Neural crest cell (in vitro differentiated cells): ENCODE results near the gene UPB1. TPM values are rescaled to one million over a fixed set of nuclear protein-coding genes. Genes with fewer than 3 reads are reported as not detected.

Experiments used
- DNase-seq: peaks from one replicate; pipeline ENCODE4 v3.0.0; 2021; ENCODE audit warnings: low read depth, mixed read lengths, low spot score
- H3K27ac Mint-ChIP-seq: one replicate; pipeline ENCODE4 v1.8.0; 2021; ENCODE audit warnings: mild to moderate bottlenecking, mixed read lengths; ENCODE audit not compliant: unreplicated experiment
- H3K27me3 Mint-ChIP-seq: 2 replicates; pipeline ENCODE4 v1.8.0; 2021; ENCODE audit warnings: low read depth, mild to moderate bottlenecking, mixed read lengths
- H3K36me3 Mint-ChIP-seq: 2 replicates; pipeline ENCODE4 v1.8.0; 2021; ENCODE audit warnings: low read depth, mild to moderate bottlenecking, mixed read lengths
- H3K4me1 Mint-ChIP-seq: 2 replicates; pipeline ENCODE4 v1.8.0; 2021; ENCODE audit warnings: mixed read lengths
- H3K4me3 Mint-ChIP-seq: one replicate; pipeline ENCODE4 v1.8.0; 2021; ENCODE audit warnings: mild to moderate bottlenecking, mixed read lengths
- H3K9me3 Mint-ChIP-seq: 2 replicates; pipeline ENCODE4 v1.8.0; 2021; ENCODE audit warnings: mixed read lengths
- CTCF ChIP-seq: fragments of 200-600 bp; sonication (generic); conservative IDR thresholded peaks from 2 replicates; pipeline ENCODE4 v1.5.0; 2021; ENCODE audit warnings: antibody characterized with exemption, mild to moderate bottlenecking
- total RNA-seq: library from RNA; stranded (reverse); gene quantifications from 2 replicates; pipeline ENCODE4 v1.2.1, GENCODE V29; 2021

UPB1 gene
- total RNA-seq, 1 donor from 2014 or later = not detected

- DNase-seq = no peak
- Mint-ChIP-seq H3K9me3 (no peaks in the 10 kb centered on the region), H3K27me3 (peaks cover 5% of the 10 kb centered on the region), H3K4me1 (peaks cover 5% of the 10 kb centered on the region), H3K36me3 (no peaks in the 10 kb centered on the region), H3K4me3 (no peak overlapping the region), H3K27ac (no peak overlapping the region)
- no peak for TF ChIP-seq CTCF
These were observed 21.2 kb downstream of the UPB1 start for GRCh38 chr22:24516301-24516737.

GRCh38 chr22:24517446-24517845, 22.3 kb downstream of the UPB1 start:
- no peaks in the 10 kb centered on the region for H3K4me1 Mint-ChIP-seq
- no peak overlapping the region for H3K4me3 Mint-ChIP-seq
- H3K27me3 Mint-ChIP-seq = peaks cover 5% of the 10 kb centered on the region
- TF ChIP-seq CTCF = no peak
- no peaks in the 10 kb centered on the region for H3K9me3 Mint-ChIP-seq
- H3K36me3 Mint-ChIP-seq = no peaks in the 10 kb centered on the region
- no peak for DNase-seq
- no peak overlapping the region for H3K27ac Mint-ChIP-seq

GRCh38 chr22:24518228-24518627, 23.1 kb downstream of the UPB1 start:
- no peak for TF ChIP-seq CTCF
- DNase-seq = no peak
- Mint-ChIP-seq H3K4me1 (no peaks in the 10 kb centered on the region), H3K36me3 (no peaks in the 10 kb centered on the region), H3K27ac (no peak overlapping the region), H3K9me3 (no peaks in the 10 kb centered on the region), H3K27me3 (peaks cover 5% of the 10 kb centered on the region), H3K4me3 (no peak overlapping the region)

GRCh38 chr22:24518771-24519485, 23.8 kb downstream of the UPB1 start:
- Mint-ChIP-seq H3K27me3 (peaks cover 5% of the 10 kb centered on the region), H3K9me3 (no peaks in the 10 kb centered on the region), H3K4me1 (no peaks in the 10 kb centered on the region), H3K36me3 (no peaks in the 10 kb centered on the region), H3K4me3 (no peak overlapping the region), H3K27ac (no peak overlapping the region)
- no peak for DNase-seq
- TF ChIP-seq CTCF = no peak

GRCh38 chr22:24519496-24519895, 24.4 kb downstream of the UPB1 start:
- no peak for DNase-seq
- no peak overlapping the region for H3K27ac Mint-ChIP-seq
- H3K4me1 Mint-ChIP-seq = no peaks in the 10 kb centered on the region
- H3K9me3 Mint-ChIP-seq = no peaks in the 10 kb centered on the region
- H3K27me3 Mint-ChIP-seq = peaks cover 5% of the 10 kb centered on the region
- H3K4me3 Mint-ChIP-seq = no peak overlapping the region
- TF ChIP-seq CTCF = no peak
- H3K36me3 Mint-ChIP-seq = no peaks in the 10 kb centered on the region
